HG03558 (cell line): Measurements from ENCODE around the gene ZNF280B.

Source experiments
- ATAC-seq: cut with Tn5 transposase; IDR thresholded peaks from one replicate; pipeline ENCODE4 v1.9.1; 2021; ENCODE audit warnings: moderate number of reproducible peaks; ENCODE audit not compliant: unreplicated experiment; ENCODE audit errors: extremely low read depth

ZNF280B gene, protein sequence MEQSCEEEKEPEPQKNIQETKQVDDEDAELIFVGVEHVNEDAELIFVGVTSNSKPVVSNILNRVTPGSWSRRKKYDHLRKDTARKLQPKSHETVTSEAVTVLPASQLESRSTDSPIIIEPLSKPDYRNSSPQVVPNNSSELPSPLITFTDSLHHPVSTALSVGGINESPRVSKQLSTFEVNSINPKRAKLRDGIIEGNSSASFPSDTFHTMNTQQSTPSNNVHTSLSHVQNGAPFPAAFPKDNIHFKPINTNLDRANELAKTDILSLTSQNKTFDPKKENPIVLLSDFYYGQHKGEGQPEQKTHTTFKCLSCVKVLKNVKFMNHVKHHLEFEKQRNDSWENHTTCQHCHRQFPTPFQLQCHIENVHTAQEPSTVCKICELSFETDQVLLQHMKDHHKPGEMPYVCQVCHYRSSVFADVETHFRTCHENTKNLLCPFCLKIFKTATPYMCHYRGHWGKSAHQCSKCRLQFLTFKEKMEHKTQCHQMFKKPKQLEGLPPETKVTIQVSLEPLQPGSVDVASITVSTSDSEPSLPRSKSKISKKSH

DNA sequence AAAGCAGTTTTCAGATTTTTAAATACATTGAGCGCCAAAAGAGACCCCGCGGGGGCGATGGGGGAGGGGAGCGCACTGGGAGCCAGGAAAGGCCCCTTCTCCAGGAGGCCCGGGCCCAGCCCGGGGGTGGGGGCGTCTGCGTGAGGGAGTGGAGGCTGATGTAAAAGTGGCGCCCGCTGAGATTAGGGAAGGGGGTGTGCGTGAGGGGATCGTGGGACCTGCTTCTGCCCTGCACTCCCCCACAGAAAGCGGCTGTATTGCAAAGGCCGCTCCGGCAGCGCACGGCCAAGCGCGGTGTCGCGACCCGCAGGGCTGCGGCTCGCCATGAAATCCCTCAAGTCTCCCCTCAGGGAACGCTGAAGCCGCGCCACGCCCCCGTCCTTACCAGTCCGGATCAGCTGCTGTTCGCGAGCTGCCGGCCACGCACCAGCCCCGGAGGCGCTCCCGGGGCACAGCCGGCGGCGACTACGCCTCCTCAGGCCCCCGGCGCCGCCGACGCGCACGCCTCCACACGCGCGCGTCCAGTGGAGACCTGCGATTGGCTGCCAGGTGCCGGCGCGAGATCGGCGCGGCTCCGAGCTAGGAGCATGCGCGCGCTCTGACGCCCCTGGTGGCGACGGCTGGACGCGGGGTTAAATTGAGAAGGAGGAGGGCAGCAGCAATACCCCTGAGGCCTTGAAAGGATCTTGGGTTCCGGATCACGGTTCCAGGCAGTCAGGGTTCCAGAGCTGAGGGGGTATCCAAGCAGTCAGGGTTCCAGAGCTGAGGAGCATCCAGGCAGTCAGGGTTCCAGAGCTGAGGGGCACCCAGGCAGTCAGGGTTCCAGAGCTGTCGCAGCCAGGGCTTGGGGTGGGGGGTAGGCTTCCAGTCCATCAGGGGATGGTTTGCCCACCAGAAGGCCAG, at the start of gene ZNF280B:
Gene ZNF280B (minus strand): TSS at position 469 of the 903 bp plus-strand sequence. CDS start 19,344 bp downstream, outside the sequence.
- no peak for ATAC-seq

DNA sequence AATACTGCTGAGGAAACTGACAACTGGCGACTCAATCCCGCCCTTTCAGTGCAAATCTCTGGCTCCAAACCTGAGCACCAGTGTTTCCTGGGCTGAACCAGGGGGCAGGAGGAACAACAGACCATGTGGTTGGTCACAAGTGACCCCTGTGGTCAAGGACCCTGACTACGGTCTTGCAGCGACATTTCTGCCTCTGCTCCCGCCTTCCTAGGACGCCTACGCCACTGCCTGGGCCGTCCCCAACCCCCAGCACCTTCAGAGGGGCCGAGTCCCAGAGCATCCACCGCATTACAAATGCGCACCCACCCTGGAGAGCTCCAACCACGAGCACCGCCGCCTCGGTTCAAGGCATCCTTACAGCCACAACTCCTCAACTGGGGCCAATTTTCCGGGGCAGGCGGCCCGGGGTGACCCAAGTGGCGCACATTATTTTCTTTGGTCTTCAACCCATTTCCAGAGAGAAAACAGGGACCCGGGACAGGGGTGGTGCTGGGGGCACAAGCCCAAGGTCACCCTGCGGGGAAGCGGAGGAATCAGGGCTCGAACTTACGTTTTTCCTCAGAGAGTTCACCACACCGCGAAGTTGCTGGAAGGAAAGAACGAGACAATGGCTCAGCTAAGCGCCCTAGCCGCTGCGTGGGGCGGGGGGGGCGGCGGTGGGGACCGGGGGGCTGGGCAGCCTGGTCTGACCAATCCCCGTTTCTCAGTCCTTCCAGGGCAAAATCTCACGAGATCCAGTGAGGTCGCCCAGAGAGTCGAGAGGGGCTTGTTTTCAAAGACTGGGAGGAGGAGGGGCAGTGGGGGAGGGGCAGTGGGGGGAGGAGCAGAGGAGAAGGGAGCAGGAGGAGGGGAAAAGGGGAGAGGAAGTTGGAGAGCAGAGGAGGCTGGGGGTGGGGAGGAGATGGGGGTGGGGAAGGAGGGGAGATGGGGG, 48.7 kb upstream of the ZNF280B start:
- ATAC-seq: no peak

DNA sequence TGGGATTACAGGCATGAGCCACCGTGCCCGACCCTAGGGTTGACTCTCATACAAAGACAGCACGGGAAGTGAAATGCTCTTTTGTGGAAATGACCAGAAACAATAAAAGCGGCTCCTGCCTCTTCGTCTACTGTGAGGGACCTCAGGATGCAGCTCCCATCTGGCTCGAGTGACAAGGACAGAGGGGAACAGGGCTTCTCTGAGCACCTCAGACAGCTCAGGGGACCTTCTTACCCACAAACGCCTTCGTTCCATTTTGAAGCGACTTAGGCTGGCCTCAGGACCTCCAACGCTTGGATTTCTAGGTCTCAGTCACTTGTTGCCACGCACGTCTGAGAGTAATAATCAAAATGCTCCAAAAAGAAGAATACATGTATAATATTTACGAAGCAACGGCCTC, 48.0 kb upstream of the ZNF280B start:
- ATAC-seq: no peak

DNA sequence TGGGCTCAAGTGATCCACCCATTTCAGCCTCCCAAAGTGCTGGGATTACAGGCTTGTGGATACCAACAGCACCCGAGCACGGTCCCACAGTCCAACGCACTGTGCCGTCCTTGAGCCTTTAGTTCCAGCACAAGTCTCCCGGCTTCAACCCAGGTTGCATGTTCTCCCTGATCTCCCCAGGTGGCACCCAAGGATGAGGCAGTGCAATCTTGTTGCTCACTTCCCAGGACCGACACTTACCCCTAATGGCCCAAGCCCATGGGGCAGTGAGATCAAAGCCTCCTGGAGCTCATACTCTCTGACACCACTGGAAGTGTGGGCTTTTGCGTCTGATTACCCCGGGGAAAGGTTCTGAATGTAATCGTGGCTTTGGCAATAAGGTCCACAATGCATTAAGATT, 47.1 kb upstream of the ZNF280B start:
- no peak for ATAC-seq

DNA sequence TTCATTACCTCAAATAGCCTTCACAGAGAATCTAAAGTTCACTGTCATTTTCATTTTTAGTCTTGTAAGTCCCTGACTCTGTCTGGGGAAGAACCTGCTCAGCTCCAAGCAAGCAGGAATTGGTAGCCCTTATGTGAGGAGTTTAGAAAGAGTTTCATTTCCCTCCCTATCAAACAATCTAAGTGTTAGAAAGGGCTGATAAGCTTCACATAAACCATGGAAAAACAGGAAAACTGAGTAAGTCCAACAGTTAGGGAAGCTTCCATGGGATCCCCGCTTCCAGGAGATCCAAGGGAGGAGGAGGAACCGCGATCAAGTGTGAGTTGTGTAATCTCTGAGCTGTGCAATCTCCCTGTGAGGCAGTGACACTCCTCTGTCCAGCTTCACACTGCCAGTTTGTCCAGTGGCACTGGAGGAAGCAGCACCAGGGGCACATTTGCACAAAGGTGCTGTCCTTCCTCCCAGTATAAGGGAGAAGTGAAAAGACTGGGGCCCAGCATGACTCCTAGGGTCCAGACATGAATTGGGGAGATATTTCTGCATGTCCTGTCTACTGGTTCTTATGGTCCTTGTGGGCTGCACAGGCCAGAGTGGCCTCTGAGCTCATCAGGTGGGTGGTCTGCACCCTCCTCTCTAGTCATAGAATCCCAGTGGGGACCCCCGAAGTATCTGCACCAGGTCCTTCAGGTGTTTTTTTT, 46.2 kb upstream of the ZNF280B start:
- no peak for ATAC-seq

DNA sequence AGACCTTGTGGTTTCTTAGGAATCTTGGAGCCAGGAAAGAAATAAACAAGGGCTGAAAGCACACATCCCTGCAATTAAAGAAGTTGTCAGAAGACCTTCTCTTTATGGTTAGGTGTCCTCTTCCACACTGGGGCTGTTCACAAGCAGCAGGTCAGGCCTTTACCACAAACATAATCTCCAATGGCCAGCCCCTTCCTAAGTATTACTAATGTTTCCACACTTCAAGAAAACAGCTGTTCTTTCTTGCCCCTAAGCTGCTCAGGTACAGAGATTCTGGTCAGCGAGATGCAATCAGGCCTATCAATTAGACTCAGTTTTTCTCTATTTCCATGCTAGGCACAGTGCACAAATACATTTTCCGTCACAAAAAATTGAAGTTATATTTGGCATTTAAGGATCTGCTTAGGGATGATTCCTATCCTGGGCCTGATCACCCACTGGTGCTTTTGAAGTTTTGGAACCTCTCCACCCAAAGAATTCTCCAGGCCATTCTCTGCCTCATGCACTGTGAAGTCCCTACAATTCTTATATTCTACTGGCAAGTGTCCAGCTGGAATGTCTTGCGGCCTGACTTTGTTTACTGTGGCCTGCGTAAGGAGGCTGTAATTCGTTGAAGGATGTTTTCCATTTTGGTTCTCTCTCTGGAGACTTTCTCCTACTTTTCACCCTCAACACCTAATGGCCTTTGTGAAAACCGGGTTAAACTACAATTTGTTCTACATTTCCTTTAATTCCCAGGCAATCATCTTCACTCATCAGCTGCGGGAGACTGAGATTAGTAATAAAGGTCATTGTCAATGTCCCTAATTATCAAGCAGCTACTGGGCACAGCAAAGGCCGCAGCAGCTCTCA, 45.4 kb upstream of the ZNF280B start:
- no peak for ATAC-seq

DNA sequence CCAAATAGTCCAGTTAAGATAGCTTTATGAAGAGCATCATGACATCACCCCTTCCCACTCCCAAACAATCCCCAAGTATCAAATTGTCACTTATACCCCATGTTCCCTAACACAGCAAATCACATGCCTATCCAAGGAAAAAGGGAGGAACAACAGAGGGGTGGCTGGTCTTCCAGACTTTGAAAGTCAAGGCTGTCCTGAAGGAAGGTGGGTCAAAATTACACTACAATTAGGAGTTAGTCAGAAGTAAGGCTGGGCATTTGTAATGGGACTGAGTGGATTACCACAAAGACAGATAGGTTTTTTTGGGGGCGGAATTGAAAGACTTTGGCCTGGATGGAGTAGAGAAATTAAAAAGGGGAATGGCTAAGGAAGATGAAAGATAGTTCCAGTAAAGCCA, 44.6 kb upstream of the ZNF280B start:
- ATAC-seq: no peak

DNA sequence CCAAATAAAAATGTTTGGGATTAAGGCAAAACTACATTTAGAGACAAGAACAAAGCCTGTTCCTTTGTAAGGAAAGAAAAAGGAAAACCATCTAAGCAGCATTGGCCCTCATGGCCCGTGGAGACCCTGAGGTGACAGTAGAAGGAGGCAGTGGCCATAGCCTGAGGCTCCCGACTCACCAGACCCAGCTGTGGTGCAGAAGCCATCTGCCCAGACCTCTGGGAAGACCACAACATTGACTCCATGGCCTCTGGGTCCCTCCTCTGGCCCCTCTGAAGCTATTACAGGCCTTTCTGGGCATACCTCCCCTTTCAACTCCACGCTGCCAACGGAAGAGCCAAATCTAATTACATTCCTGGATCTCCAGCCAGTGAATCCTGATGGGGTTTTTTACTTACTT, 44.1 kb upstream of the ZNF280B start:
- no peak for ATAC-seq

DNA sequence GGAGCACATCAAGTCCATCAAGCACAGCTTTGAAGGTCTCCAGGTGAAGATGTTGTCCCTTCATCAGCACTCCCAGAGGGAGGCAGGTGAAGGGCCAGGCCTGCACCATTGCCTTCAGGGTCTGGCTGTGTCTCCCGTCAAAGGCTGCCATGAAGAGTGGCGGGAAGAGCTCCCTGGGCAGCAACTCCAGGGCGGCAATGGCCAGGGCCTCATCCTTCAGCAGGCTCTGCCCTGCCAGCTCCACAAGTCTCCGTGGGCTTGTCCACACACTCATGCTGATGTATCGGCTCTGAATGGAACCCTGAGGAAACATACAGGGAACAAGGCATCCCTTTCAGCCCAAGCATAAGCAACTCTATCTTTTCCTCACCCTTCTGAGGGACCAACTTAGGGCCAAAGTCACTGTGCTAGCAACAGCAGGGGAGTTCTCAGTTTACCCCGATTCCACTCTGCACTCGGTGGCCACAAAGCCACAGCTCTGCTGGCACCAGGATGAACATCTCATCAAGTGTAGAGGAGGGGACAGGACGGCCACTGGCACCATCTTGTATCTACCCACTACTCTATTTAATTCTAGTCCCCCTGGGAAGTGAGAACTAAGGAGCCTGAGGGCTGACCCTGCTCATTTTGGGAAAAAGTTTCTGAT, 42.4 kb upstream of the ZNF280B start:
- ATAC-seq: no peak

DNA sequence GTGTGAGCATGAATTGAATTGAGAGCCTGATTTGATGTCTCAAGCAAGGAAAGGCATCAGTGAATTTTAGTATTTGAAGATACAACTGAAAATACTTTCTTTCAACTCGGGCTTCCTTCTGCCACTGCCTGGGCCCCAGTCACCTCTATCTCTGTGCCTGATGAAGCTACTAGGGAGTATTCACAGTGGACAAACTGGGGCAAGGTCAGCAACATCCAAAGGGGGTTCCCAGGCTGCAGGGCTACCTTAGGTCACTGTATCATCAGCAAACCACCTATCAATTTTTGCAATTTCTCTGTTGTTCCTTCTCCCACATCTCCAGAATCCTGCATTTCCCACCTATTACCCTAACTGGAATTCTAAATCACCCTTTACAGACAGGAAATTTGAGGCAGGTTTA, 40.4 kb upstream of the ZNF280B start:
- ATAC-seq: no peak

DNA sequence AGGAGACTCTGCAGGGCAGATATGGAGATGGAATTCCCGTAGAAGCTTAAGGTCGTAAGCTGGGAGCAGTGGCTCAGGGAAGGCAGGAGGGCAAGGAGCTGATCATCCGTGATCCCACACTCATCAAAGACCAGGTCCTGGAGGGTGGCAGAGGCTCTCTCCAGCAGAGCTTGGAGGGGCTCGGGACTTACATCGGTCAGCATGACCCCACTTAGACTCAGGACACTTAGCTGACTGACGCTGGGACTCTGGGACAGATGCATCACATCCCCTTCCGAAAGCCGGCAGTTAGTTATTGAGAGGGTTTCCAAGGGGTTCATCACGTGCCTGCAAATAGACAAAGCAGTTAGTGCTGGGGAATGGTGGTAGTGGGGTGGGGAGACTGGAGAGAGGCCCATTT, 39.8 kb upstream of the ZNF280B start:
- no peak for ATAC-seq

DNA sequence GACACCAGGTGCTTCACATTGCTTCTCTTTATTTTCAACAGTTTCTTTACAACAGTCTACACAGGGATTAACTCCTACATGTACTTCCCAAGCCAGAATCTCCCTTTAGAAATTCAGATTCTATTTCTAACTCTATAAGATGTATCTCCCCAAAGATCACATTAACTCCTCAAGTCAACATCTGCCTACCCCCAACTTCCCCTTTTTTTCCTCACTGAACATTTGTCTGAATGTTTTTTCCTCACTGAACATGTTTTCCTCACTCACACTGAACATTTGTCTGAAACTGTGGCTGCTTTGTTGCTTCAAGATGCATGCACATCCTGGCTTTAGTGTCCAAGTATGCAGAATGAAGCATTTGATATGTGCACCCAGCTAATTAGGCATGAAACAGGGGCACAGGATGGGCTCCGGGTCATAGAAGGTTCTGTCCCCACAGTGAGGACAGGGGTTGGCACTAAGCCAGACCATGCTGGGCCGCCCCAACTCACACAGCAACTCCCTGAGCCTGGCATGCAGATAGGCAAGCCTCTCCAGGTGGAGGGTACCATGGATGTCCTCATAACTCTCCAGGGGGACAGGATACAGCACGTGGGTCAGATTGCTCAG, 39.3 kb upstream of the ZNF280B start:
- no peak for ATAC-seq

DNA sequence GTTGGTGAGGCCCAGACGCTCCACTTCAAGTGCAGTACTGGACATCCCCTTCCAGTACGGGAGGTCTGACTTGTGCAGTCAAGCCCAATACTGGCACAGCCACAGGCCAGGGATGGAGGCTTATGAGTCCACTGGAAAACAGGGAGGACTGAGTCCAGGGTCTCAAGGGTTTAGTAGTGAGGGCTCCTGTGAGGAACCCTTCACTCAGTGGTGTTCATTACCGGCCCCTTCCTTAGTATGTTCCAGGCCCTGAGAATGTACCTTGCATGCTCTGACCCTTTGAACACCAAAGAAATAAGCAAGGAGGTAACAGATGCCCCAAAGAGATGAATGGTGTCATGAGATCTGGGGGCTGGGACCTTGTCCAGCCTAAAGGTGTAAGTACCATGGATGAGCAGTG, 38.7 kb upstream of the ZNF280B start:
- no peak for ATAC-seq

DNA sequence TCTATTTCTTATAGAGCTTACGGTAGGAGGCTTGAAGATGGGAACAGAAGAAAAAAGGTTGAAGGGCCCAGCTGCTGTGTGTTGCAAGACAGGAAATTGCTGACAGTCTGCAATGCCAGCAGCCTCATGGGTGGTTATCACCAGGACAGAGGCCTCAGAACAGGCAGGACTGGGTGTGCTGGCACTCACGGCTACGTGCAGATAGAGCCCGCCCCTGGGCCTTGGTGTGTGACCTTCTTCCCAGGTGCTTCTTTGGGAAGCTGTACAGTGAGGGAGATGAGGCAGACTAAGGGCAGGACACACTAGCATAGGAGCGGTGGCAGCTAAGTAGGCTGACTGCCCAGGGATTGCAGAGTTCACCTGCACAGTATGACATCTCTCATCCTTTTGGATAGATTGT, 37.9 kb upstream of the ZNF280B start:
- ATAC-seq: no peak

DNA sequence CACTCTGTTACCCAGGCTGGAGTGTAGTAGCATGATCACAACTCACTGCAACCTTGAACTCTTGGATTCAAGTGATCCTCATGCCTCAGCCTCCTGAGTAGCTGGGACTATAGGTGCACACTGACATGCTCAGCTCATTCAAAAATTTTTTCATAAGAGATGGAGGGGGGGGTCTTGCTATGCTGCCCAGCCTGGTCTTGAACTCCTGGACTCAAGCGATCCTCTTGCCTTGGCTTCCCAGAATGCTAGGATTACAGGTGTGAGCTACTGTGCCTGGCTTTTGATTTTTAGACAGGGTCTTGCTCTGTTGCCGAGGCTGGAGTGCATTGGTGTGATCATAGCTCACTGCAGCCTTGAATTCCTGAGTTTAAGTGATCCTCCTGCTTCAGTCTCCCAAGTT, 36.5 kb upstream of the ZNF280B start:
- no peak for ATAC-seq

DNA sequence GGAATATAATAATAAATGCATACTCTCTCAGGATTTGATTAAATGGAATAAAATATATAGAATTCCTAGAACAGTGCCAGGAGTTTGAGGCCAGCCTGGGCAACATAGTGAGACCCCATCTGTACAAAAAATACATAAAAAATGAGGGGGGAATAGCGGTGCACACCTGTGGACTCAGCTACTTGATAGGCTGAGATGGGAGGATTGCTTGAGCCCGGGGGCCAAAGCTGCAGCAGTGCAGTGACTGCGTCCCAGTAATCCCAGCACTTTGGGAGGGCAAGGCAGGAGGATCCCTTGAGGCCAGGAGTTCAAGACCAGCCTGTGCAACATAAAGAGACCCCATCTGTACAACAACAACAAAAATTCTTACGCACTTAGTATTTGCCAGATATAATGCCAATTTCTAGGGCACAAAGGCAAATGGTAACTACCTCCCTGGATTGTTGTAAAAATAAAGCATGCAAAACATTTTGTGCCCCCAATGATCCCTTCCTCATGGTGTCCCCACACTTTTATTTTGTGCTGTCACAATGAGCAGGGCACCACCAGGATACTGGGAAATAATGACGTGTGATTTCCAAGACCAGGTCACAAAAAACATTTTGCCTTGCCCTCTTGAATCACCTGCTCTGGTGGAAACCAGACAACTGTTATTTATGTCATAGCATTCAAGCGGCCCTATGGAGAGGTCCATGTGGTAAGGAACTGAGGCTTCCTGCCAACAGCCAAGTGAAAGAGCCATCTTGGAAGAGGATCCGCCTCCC, 29.9 kb upstream of the ZNF280B start:
- no peak for ATAC-seq

DNA sequence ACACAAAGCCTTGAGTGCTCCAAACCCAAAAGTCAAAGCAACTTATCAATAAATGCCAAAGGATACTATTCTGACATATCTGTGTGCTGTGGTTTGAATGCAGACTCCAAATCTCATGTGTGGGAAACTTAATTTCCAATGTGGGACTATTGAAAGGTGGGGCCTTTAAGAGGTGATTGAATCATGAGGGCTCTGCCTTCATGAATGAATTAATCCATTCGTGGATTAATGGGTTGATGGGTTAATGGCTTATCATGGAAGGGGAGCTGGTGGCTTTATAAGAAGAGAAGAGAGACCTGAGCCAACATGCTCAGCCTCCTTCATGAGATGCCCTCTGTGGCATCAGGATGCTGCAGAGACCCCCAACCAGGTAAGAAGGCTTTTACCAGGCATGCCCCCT, 28.4 kb upstream of the ZNF280B start:
- no peak for ATAC-seq
